ENCODE measurements around the gene CC2D2A. TPM values are rescaled to one million over a fixed set of nuclear protein-coding genes. Genes with fewer than 3 reads are reported as not detected.

Gene CC2D2A
- total RNA-seq, 1 experiment from 2014 or later = 13.0 TPM

- H2AFZ ChIP-seq (ENCODE audit: low read depth, low read length, poor library complexity, severe bottlenecking) = no peak overlapping the region
- TF ChIP-seq ZBTB33 (IDR thresholded peaks at IDR 0.05; ENCODE audit: extremely low read depth, insufficient replicate concordance, low read length) (no peak), REST (IDR thresholded peaks at IDR 0.05; ENCODE audit: low read depth) (no peak), POLR2A (IDR thresholded peaks at IDR 0.05; ENCODE audit: borderline replicate concordance, extremely low read depth, insufficient read depth, insufficient read length) (no peak), RAD21 (IDR thresholded peaks at IDR 0.05; ENCODE audit: low read depth) (no peak), ATF3 (IDR thresholded peaks at IDR 0.05) (no peak), ZNF274 (IDR thresholded peaks at IDR 0.05; ENCODE audit: low read depth, low read length) (no peak), ELF1 (IDR thresholded peaks at IDR 0.05; ENCODE audit: borderline replicate concordance, low read depth) (no peak), CTCF (IDR thresholded peaks at IDR 0.05 in 2 of 3, conservative IDR thresholded peaks at IDR 0.05 in 1 of 3; ENCODE audit: borderline replicate concordance in 1 of 3, insufficient read depth in 1 of 3, low read depth in 2 of 3, low read length in 2 of 3) (no peak)
- no peak overlapping the region for H3K9ac ChIP-seq (ENCODE audit: low read length)
- H4K20me1 ChIP-seq (ENCODE audit: insufficient read depth) = no peaks in the 10 kb centered on the region; the same call in 1 of the 2 replicates
- DNase-seq (ENCODE audit: low read depth, low spot score) = no peak
- ChIA-PET CTCF (no interaction called here), POLR2A (no interaction called here), RAD21 (ENCODE audit: low non-redundant PET in 1 of 2, low total read pairs in 2 of 2, uncharacterized antibody in 2 of 2, unreplicated experiment in 2 of 2) (interaction anchor here in 1 of 2 experiments (0.6 kb wide), 1 partner anchor 12 kb away, joined by 3 read pairs; no protein-coding TSS in a partner anchor)
- H3K27me3 ChIP-seq (ENCODE audit: insufficient read depth, low read length) = no peaks in the 10 kb centered on the region
- no TSS peak for BruUV-seq (replicated peaks)
- H3K9me3 ChIP-seq (ENCODE audit: control insufficient read depth in 1 of 2, insufficient read depth in 1 of 2, low read depth in 1 of 2, low read length in 2 of 2) = no peaks in the 10 kb centered on the region
- no peak for ATAC-seq
- no peaks in the 10 kb centered on the region for H3K4me1 ChIP-seq (ENCODE audit: control insufficient read depth in 1 of 2, insufficient read depth in 2 of 2, low read length in 2 of 2)
- peaks cover 9% of the 10 kb centered on the region for H3K79me2 ChIP-seq (ENCODE audit: insufficient read depth, low read length)
- no peaks in the 10 kb centered on the region for H3K9me2 ChIP-seq (ENCODE audit: insufficient read depth)
- H3K36me3 ChIP-seq (ENCODE audit: control insufficient read depth in 1 of 2, insufficient read depth in 2 of 2, low read length in 2 of 2) = peaks cover 2 to 12% of the 10 kb centered on the region in 2 experiments; a peak in 1 of 4 replicates
- no peak overlapping the region for H3K4me2 ChIP-seq (ENCODE audit: low read length)
- no peak overlapping the region for H3K27ac ChIP-seq (ENCODE audit: low read depth, low read length)
- H3K4me3 ChIP-seq (replicated peaks in 1 of 2; ENCODE audit: low read depth in 1 of 2, low read length in 2 of 2) = no peak overlapping the region
- intact Hi-C loops (cut with micrococcal nuclease) = no loop called here
These were observed 168.7 kb downstream of the CC2D2A start for GRCh38 chr4:15638418-15638817.
